Skeletal muscle tissue (tissue), 4 donors: ENCODE measurements around the gene ARHGAP42. TPM values are rescaled to one million over a fixed set of nuclear protein-coding genes. Genes with fewer than 3 reads are reported as not detected.

Experiments
- H3K27ac ChIP-seq: one replicate; pipeline ENCODE4 v1.7.0; 2013; ENCODE audit warnings: mild to moderate bottlenecking, low read depth, low read length, inconsistent platforms
- H3K27me3 ChIP-seq, 3 donors: one replicate each; pipeline ENCODE4 v1.7.0; 2013; ENCODE audit warnings: low read length in 3 of 3; ENCODE audit not compliant: control insufficient read depth in 3 of 3, insufficient read depth in 3 of 3
- H3K36me3 ChIP-seq, 3 donors: one replicate each; pipeline ENCODE4 v1.7.0; 2013; ENCODE audit warnings: low read length in 3 of 3; ENCODE audit not compliant: control insufficient read depth in 3 of 3, insufficient read depth in 3 of 3
- H3K4me1 ChIP-seq, 3 donors: one replicate each; pipeline ENCODE4 v1.7.0; 2013; ENCODE audit warnings: low read length in 3 of 3, mild to moderate bottlenecking in 3 of 3; ENCODE audit not compliant: control insufficient read depth in 3 of 3, insufficient read depth in 3 of 3
- H3K4me3 ChIP-seq, 3 donors: one replicate each; pipeline ENCODE4 v1.7.0; 2013; ENCODE audit warnings: low read length in 3 of 3
- H3K9ac ChIP-seq, 3 donors: one replicate each; pipeline ENCODE4 v1.7.0; 2013; ENCODE audit warnings: low read length in 3 of 3, mild to moderate bottlenecking in 3 of 3, moderate library complexity in 2 of 3, low read depth in 1 of 3
- H3K9me3 ChIP-seq, 3 donors: one replicate each; pipeline ENCODE4 v1.7.0; 2013; ENCODE audit warnings: low read length in 3 of 3; ENCODE audit not compliant: control insufficient read depth in 3 of 3
- total RNA-seq: library from RNA; depleted of rRNA; stranded (reverse); fragments of >200 nt; gene quantifications from one replicate; pipeline ENCODE4 v1.2.3, GENCODE V29; 2014
- donor health status: Osteomylitis.

Gene ARHGAP42
- total RNA-seq, 1 donor from 2014 or later, result 23.5 TPM

GRCh38 chr11:100821198-100821597 lies 134.1 kb downstream of the ARHGAP42 start:
- Histone ChIP-seq H3K4me1 (peaks cover 7 to 11% (median 10%) of the 10 kb centered on the region in 3 donors), H3K27ac (no peak overlapping the region)

GRCh38 chr11:100823360-100823759 lies 136.3 kb downstream of the ARHGAP42 start:
- H3K27me3 ChIP-seq, result no peaks in the 10 kb centered on the region
- H3K36me3 ChIP-seq, result no peaks in the 10 kb centered on the region
- H3K9ac ChIP-seq, result peak overlapping the region in 1 of 3 donors; percentile 8
- H3K27ac ChIP-seq, result peak overlapping the region; percentile 41
- peaks cover 7 to 15% (median 11%) of the 10 kb centered on the region in 3 donors for H3K4me1 ChIP-seq
- H3K9me3 ChIP-seq, result no peaks in the 10 kb centered on the region
- peak overlapping the region in 2 of 3 donors; percentile 17 to 20 for H3K4me3 ChIP-seq

More at GRCh38 chr11:100821198-100821597, 134.1 kb downstream of the ARHGAP42 start:
- no peaks in the 10 kb centered on the region for H3K27me3 ChIP-seq
- no peak overlapping the region for H3K4me3 ChIP-seq
- no peaks in the 10 kb centered on the region for H3K9me3 ChIP-seq
- H3K9ac ChIP-seq, result no peak overlapping the region
- no peaks in the 10 kb centered on the region for H3K36me3 ChIP-seq

GRCh38 chr11:100824041-100824809 lies 137.1 kb downstream of the ARHGAP42 start:
- no peak overlapping the region for H3K27ac ChIP-seq
- H3K9me3 ChIP-seq, result no peaks in the 10 kb centered on the region
- H3K36me3 ChIP-seq, result no peaks in the 10 kb centered on the region
- peaks cover 7 to 15% (median 11%) of the 10 kb centered on the region in 3 donors for H3K4me1 ChIP-seq
- H3K27me3 ChIP-seq, result no peaks in the 10 kb centered on the region
- no peak overlapping the region for H3K4me3 ChIP-seq
- H3K9ac ChIP-seq, result no peak overlapping the region

- no peak overlapping the region for H3K27ac ChIP-seq
- no peaks in the 10 kb centered on the region for H3K27me3 ChIP-seq
- H3K4me3 ChIP-seq, result no peak overlapping the region
- H3K9ac ChIP-seq, result no peak overlapping the region
- no peaks in the 10 kb centered on the region for H3K36me3 ChIP-seq
- peaks cover 14 to 22% (median 17%) of the 10 kb centered on the region in 3 donors for H3K4me1 ChIP-seq
- no peaks in the 10 kb centered on the region for H3K9me3 ChIP-seq
These were observed 138.5 kb downstream of the ARHGAP42 start for GRCh38 chr11:100825626-100826025.

GRCh38 chr11:100827934-100828661 lies 141.0 kb downstream of the ARHGAP42 start:
- Histone ChIP-seq H3K27ac (no peak overlapping the region), H3K4me1 (peaks cover 16 to 27% (median 27%) of the 10 kb centered on the region in 3 donors), H3K9ac (no peak overlapping the region)

GRCh38 chr11:100830274-100830673 lies 143.2 kb downstream of the ARHGAP42 start:
- H3K27me3 ChIP-seq, result no peaks in the 10 kb centered on the region
- no peaks in the 10 kb centered on the region for H3K9me3 ChIP-seq
- no peaks in the 10 kb centered on the region for H3K36me3 ChIP-seq
- H3K4me3 ChIP-seq, result peak overlapping the region; percentile 0 to 36 (median 17)
- H3K27ac ChIP-seq, result no peak overlapping the region
- H3K9ac ChIP-seq, result peak overlapping the region in 1 of 3 donors; percentile 38
- peaks cover 11 to 25% (median 23%) of the 10 kb centered on the region in 3 donors for H3K4me1 ChIP-seq

More at GRCh38 chr11:100827934-100828661, 141.0 kb downstream of the ARHGAP42 start:
- Histone ChIP-seq H3K4me3 (no peak overlapping the region), H3K36me3 (no peaks in the 10 kb centered on the region), H3K27me3 (no peaks in the 10 kb centered on the region), H3K9me3 (no peaks in the 10 kb centered on the region)

GRCh38 chr11:100830978-100831732 lies 144.1 kb downstream of the ARHGAP42 start:
- H3K36me3 ChIP-seq, result no peaks in the 10 kb centered on the region
- H3K27ac ChIP-seq, result no peak overlapping the region
- H3K9ac ChIP-seq, result no peak overlapping the region
- peaks cover 11 to 25% (median 23%) of the 10 kb centered on the region in 3 donors for H3K4me1 ChIP-seq
- no peaks in the 10 kb centered on the region for H3K9me3 ChIP-seq
- H3K4me3 ChIP-seq, result no peak overlapping the region
- H3K27me3 ChIP-seq, result no peaks in the 10 kb centered on the region

GRCh38 chr11:100831929-100832494 lies 144.9 kb downstream of the ARHGAP42 start:
- H3K9me3 ChIP-seq, result no peaks in the 10 kb centered on the region
- no peak overlapping the region for H3K9ac ChIP-seq
- H3K4me1 ChIP-seq, result peaks cover 11 to 25% (median 23%) of the 10 kb centered on the region in 3 donors
- peak overlapping the region in 1 of 3 donors; percentile 5 for H3K4me3 ChIP-seq
- H3K36me3 ChIP-seq, result no peaks in the 10 kb centered on the region
- no peak overlapping the region for H3K27ac ChIP-seq
- H3K27me3 ChIP-seq, result no peaks in the 10 kb centered on the region

GRCh38 chr11:100832829-100833228 lies 145.7 kb downstream of the ARHGAP42 start:
- Histone ChIP-seq H3K4me3 (no peak overlapping the region), H3K4me1 (peaks cover 11 to 25% (median 18%) of the 10 kb centered on the region in 3 donors), H3K36me3 (no peaks in the 10 kb centered on the region), H3K9ac (no peak overlapping the region), H3K27me3 (no peaks in the 10 kb centered on the region), H3K27ac (no peak overlapping the region), H3K9me3 (no peaks in the 10 kb centered on the region)
